SK-N-SH (cell line): ENCODE results near the gene EIF4G1. TPM values are rescaled to one million over a fixed set of nuclear protein-coding genes. Genes with fewer than 3 reads are reported as not detected.

Experiments
- CTCF ChIA-PET: fragments of 300-600, 350-600 bp; formaldehyde crosslinking; extraction: SDS; loops from one replicate; lab custom pipeline; 2021; lab: Yijun Ruan, JAX
- POLR2A ChIA-PET: fragments of 350-600 bp; sonication (Branson Sonifier 250); formaldehyde crosslinking; extraction: SDS; loops from one replicate; lab custom pipeline; 2020; ENCODE audit warnings: antibody characterized with exemption, inconsistent platforms; lab: Yijun Ruan, JAX
- DNase-seq: peaks from one replicate; pipeline ENCODE4 v3.0.0; 2012
- H2AFZ ChIP-seq: fragments of 200-600 bp; sonication (generic); 2 replicates; pipeline ENCODE4 v1.8.1; 2016; ENCODE audit warnings: antibody characterized with exemption, mild to moderate bottlenecking, low read depth
- H3F3A ChIP-seq: fragments of 200-600 bp; sonication (generic); replicated peaks from 2 replicates; pipeline ENCODE3; 2016; ENCODE audit warnings: antibody characterized with exemption, mild to moderate bottlenecking; ENCODE audit not compliant: insufficient read depth
- H3K27ac ChIP-seq, 2 experiments: fragments of 200-500 bp in 1 of 2; fragments of 200-600 bp in 1 of 2; sonication (Bioruptor generic) in 1 of 2; sonication (generic), shearing (Covaris generic) in 1 of 2; 2 replicates each; pipeline versions ENCODE4 v1.5.1 to v1.6.1; 2014 to 2016; ENCODE audit warnings: low read depth in 2 of 2, inconsistent platforms in 1 of 2, low read length in 1 of 2, mild to moderate bottlenecking in 1 of 2, mixed read lengths in 1 of 2
- H3K27me3 ChIP-seq: fragments of 200-600 bp; sonication (generic), shearing (Covaris generic); 2 replicates; pipeline ENCODE4 v1.6.1; 2016; ENCODE audit warnings: mixed run types; ENCODE audit not compliant: insufficient read depth
- H3K36me3 ChIP-seq, 2 experiments: fragments of 200-500 bp in 1 of 2; fragments of 200-600 bp in 1 of 2; sonication (Bioruptor generic) in 1 of 2; sonication (generic) in 1 of 2; replicated peaks in 1 of 2; 2 replicates each; pipeline versions ENCODE3 to v1.5.1; 2014 to 2016; ENCODE audit warnings: low read length in 1 of 2, mild to moderate bottlenecking in 1 of 2; ENCODE audit not compliant: insufficient read depth in 2 of 2, control insufficient read depth in 1 of 2
- H3K4me1 ChIP-seq, 2 experiments: fragments of 200-500 bp in 1 of 2; fragments of 200-600 bp in 1 of 2; sonication (Bioruptor generic) in 1 of 2; sonication (generic), shearing (Covaris generic) in 1 of 2; 2 replicates each; pipeline versions ENCODE4 v1.5.1 to v1.6.1; 2014 to 2016; ENCODE audit warnings: low read depth in 1 of 2, low read length in 1 of 2, mixed run types in 1 of 2; ENCODE audit not compliant: insufficient read depth in 2 of 2, control insufficient read depth in 1 of 2
- H3K4me2 ChIP-seq: fragments of 200-600 bp; sonication (generic), shearing (Covaris generic); 2 replicates; pipeline ENCODE4 v1.6.1; 2017; ENCODE audit warnings: mixed run types
- H3K4me3 ChIP-seq, 2 experiments: fragments of 200-500 bp in 1 of 2; fragments of 200-600 bp in 1 of 2; sonication (Bioruptor generic) in 1 of 2; sonication (generic), shearing (Covaris generic) in 1 of 2; 2 replicates each; pipeline versions ENCODE4 v1.5.1 to v1.8.1; 2014 to 2016; ENCODE audit warnings: low read depth in 2 of 2, inconsistent platforms in 1 of 2, low read length in 1 of 2, mild to moderate bottlenecking in 1 of 2, mixed read lengths in 1 of 2, moderate library complexity in 1 of 2
- H3K79me2 ChIP-seq: fragments of 200-600 bp; sonication (generic); 2 replicates; pipeline ENCODE4 v1.8.1; 2017; ENCODE audit warnings: mild to moderate bottlenecking; ENCODE audit not compliant: insufficient read depth
- H3K9ac ChIP-seq: fragments of 200-600 bp; sonication (generic); 2 replicates; pipeline ENCODE4 v1.6.1; 2017; ENCODE audit warnings: mixed run types
- H3K9me2 ChIP-seq: fragments of 200-600 bp; sonication (generic); 2 replicates; pipeline ENCODE4 v1.6.1; 2017; ENCODE audit warnings: mixed run types
- H3K9me3 ChIP-seq: fragments of 200-600 bp; sonication (generic); 2 replicates; pipeline ENCODE4 v1.6.1; 2017; ENCODE audit warnings: mixed run types, mild to moderate bottlenecking, moderate library complexity
- H4K20me1 ChIP-seq: fragments of 200-600 bp; sonication (generic); 2 replicates; pipeline ENCODE4 v1.6.1; 2017; ENCODE audit warnings: mild to moderate bottlenecking, mixed run types; ENCODE audit not compliant: insufficient read depth
- ELF1 ChIP-seq: IDR thresholded peaks from 2 replicates; pipeline ENCODE4 v1.4.0; 2012
- EP300 ChIP-seq, 2 experiments: IDR thresholded peaks; 2 replicates each; pipeline versions ENCODE4 v1.4.0 to v1.6.1; 2012; ENCODE audit warnings: borderline replicate concordance in 1 of 2, low read depth in 1 of 2, low read length in 1 of 2
- FOXM1 ChIP-seq: IDR thresholded peaks from 2 replicates; pipeline ENCODE4 v1.4.0; 2012; ENCODE audit warnings: low read depth, mild to moderate bottlenecking
- GABPA ChIP-seq: IDR thresholded peaks from 2 replicates; pipeline ENCODE4 v1.4.0; 2012; ENCODE audit warnings: low read depth, mild to moderate bottlenecking
- JUND ChIP-seq: IDR thresholded peaks from 2 replicates; pipeline ENCODE4 v1.4.0; 2012
- MAX ChIP-seq: IDR thresholded peaks from 2 replicates; pipeline ENCODE4 v1.4.0; 2012; ENCODE audit warnings: low read depth
- MXI1 ChIP-seq: IDR thresholded peaks from 2 replicates; pipeline ENCODE4 v1.6.1; 2012; ENCODE audit warnings: mild to moderate bottlenecking, low read depth, low read length, improper control_type of control experiment
- NFIC ChIP-seq: IDR thresholded peaks from 2 replicates; pipeline ENCODE4 v1.4.0; 2012; ENCODE audit warnings: borderline replicate concordance
- RAD21 ChIP-seq: IDR thresholded peaks from 2 replicates; pipeline ENCODE4 v1.6.1; 2012; ENCODE audit warnings: mild to moderate bottlenecking, low read length
- REST ChIP-seq: IDR thresholded peaks from 2 replicates; pipeline ENCODE4 v1.6.1; 2012; ENCODE audit warnings: mild to moderate bottlenecking, low read depth, low read length, moderate library complexity
- RFX5 ChIP-seq: IDR thresholded peaks from 2 replicates; pipeline ENCODE4 v1.6.1; 2012; ENCODE audit warnings: mild to moderate bottlenecking, improper control_type of control experiment, low read length
- RXRA ChIP-seq: IDR thresholded peaks from 2 replicates; pipeline ENCODE4 v1.4.0; 2012; ENCODE audit warnings: low read depth, mild to moderate bottlenecking, borderline replicate concordance
- SIN3A ChIP-seq: IDR thresholded peaks from 2 replicates; pipeline ENCODE4 v1.6.1; 2012; ENCODE audit warnings: low read depth, mild to moderate bottlenecking, low read length, moderate library complexity, borderline replicate concordance
- TAF1 ChIP-seq: IDR thresholded peaks from 2 replicates; pipeline ENCODE4 v1.6.1; 2012; ENCODE audit warnings: low read depth, mild to moderate bottlenecking, low read length, moderate library complexity, borderline replicate concordance
- USF1 ChIP-seq: IDR thresholded peaks from 2 replicates; pipeline ENCODE4 v1.4.0; 2012; ENCODE audit warnings: low read depth, borderline replicate concordance
- WGBS: methylation state at CpG from one replicate; pipeline ENCODE4 v1.1.6; 2017; ENCODE audit warnings: low lambda C conversion rate; 5-methylcytosine and 5-hydroxymethylcytosine counted together
- polyA plus RNA-seq, 3 experiments: library from polyadenylated mRNA; depleted of rRNA; stranded (reverse); fragments of >200 nt; gene quantifications; 2 replicates each; pipeline ENCODE4 v1.2.3, GENCODE V29; 2012

EIF4G1 gene
- polyA plus RNA-seq, 1 of the 3 experiments (the other 2 are of a cell fraction): 262 TPM

- no peak overlapping the region for H3K4me3 ChIP-seq
- peaks cover 67% of the 10 kb centered on the region for H4K20me1 ChIP-seq
- H3K4me2 ChIP-seq: no peak overlapping the region
- H3K27ac ChIP-seq: no peak overlapping the region
- H3K9me3 ChIP-seq: no peaks in the 10 kb centered on the region
- peaks cover 13 to 19% of the 10 kb centered on the region in 2 experiments; a peak in 3 of 4 replicates for H3K4me1 ChIP-seq
- H3F3A ChIP-seq: peaks cover 40% of the 10 kb centered on the region
- no peaks in the 10 kb centered on the region for H3K9me2 ChIP-seq
- TF ChIP-seq EP300 (IDR thresholded peaks at IDR 0.05; ENCODE audit: borderline replicate concordance in 1 of 2, low read depth in 1 of 2, low read length in 1 of 2) (no peak), JUND (no peak), MXI1 (no peak), NFIC (no peak), SIN3A (no peak), RFX5 (no peak), GABPA (no peak), RXRA (no peak), RAD21 (no peak), FOXM1 (no peak), MAX (no peak), USF1 (no peak), ELF1 (no peak), TAF1 (no peak), REST (no peak)
- WGBS: 97% methylated on average over 7 of the region's 8 CpGs
- H3K9ac ChIP-seq: no peak overlapping the region
- no peaks in the 10 kb centered on the region for H3K27me3 ChIP-seq
- peaks cover 82 to 88% of the 10 kb centered on the region in 2 experiments for H3K36me3 ChIP-seq
- no peak for DNase-seq
- ChIA-PET CTCF (interaction anchor here (1.2 to 1.3 kb wide), 2 partner anchors 13 to 18 kb away, joined by 3 to 5 read pairs; partner anchors contain the start of gene FAM131A), POLR2A (interaction anchor here (1.2 kb wide), 1 partner anchor 13 kb away, joined by 3 read pairs; the partner anchor contains the start of gene FAM131A)
- H3K79me2 ChIP-seq: peaks cover 96% of the 10 kb centered on the region
- no peak overlapping the region for H2AFZ ChIP-seq
Measured at GRCh38 chr3:184323696-184324095, 9.3 kb downstream of the EIF4G1 start.
